Right ventricle myocardium inferior (tissue), 1 donor: ENCODE results near the gene GFI1. TPM values are rescaled to one million over a fixed set of nuclear protein-coding genes. Genes with fewer than 3 reads are reported as not detected.
A peak's percentile ranks its signal among the peaks of the same experiment; 100 is the strongest.

Experiments used
- ATAC-seq: fragments of 200-7000 bp; cut with Tn5 transposase; one replicate; pipeline ENCODE4 v1.9.1; 2020; ENCODE audit warnings: mild to moderate bottlenecking, moderate library complexity
- DNase-seq: peaks from one replicate; pipeline ENCODE4 v3.0.0; 2021; ENCODE audit errors: missing footprints
- intact Hi-C: fragments of 100-400 bp; cut with DNase I; formaldehyde crosslinking; loops from one replicate; pipeline ENCODE4 v1.11.0; 2022
- total RNA-seq: library from RNA; stranded (reverse); fragmentation: NEBNext Ultra II Directional; extraction: Animal tissue kit (Norgen Biotek cat#: 25700); gene quantifications from one replicate; pipeline ENCODE4 v1.2.1, GENCODE V29; 2021
- donor health status: DM: no; HTN: yes; CAD: no; lungs with severe emphysema.

GFI1 gene
- total RNA-seq, 1 donor from 2014 or later = 0.08 TPM

DNA sequence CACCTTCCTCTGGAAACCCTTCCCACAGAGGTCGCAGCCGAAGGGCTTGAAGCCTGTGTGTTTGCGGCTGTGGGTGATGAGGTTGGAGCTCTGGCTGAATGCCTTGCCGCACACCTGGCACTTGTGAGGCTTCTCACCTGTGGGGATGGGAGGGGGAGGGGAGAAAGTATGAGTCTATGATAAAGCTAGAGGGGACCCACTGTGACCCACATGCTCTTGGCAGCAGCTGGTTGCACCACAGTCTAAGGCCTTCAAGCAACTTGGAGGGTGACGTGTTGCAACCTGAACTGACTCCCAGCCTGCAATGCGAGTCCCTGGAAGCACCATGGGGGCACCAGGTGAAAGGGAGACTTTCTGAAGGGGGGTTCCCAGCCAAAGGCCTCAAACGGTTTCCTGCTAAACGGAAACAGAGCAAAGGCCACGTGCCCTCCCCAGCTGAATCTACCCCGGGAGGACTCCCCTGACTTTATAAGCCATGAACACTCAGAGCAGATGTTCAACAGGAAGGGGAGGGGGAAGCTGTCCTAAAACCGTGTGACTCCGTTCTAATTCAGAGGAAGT, 10.6 kb downstream of the GFI1 start:
- ATAC-seq = no peak
- intact Hi-C loops = no loop called here
- DNase-seq = no peak

- ATAC-seq = no peak
Observed at GRCh38 chr1:92475029-92475428, 11.7 kb downstream of the GFI1 start.

DNA sequence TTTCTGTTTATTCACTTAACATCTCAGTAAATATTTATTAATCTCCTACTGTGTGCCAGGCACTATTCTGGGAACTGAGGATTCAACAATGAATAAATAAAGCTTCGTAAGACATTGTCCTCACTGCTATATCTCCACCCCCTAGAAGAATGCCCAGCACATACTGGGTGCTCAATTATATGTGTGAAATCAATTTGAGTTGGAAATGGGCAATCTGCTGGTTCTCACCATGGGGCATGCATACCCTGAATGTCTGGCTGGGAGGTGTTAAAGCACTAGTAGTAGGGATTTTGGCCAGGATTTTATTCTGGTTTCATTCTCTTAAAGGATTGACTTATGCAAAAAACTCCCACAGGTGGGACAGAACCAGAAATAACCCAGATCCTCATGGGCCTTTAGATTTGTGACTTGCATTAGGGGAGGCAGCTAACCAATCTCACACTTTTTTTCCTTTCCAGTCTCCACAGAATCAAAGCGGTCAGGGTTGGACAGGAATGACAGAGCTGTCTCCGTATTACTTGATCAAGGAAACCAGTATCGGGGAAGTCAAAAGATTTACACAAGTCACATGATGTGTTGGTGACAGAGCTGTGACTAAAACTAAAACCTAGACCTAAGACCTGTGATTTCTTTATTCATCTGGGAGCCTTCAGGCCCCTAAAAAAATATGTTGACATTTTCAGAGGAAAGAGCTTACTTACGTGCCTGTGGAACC, 12.8 kb downstream of the GFI1 start:
- DNase-seq (no peak), ATAC-seq (no peak)
- intact Hi-C loops = no loop called here

More at GRCh38 chr1:92475029-92475428, 11.7 kb downstream of the GFI1 start:
- intact Hi-C loops = no loop called here
- no peak for DNase-seq

GRCh38 chr1:92470216-92470615, 16.5 kb downstream of the GFI1 start:
- no peak for DNase-seq
- ATAC-seq = no peak
- intact Hi-C loops = no loop called here

- ATAC-seq (no peak), DNase-seq (no peak)
- intact Hi-C loops = no loop called here
Observed at GRCh38 chr1:92466683-92467352, 19.9 kb downstream of the GFI1 start.

GRCh38 chr1:92465256-92465647, 21.5 kb downstream of the GFI1 start:
- DNase-seq = no peak
- ATAC-seq = no peak
- intact Hi-C loops = no loop called here

- ATAC-seq (no peak), DNase-seq (no peak)
- intact Hi-C loops = no loop called here
Observed at GRCh38 chr1:92464588-92465255, 22.0 kb downstream of the GFI1 start.

GRCh38 chr1:92461364-92462097, 25.2 kb downstream of the GFI1 start:
- DNase-seq = no peak

DNA sequence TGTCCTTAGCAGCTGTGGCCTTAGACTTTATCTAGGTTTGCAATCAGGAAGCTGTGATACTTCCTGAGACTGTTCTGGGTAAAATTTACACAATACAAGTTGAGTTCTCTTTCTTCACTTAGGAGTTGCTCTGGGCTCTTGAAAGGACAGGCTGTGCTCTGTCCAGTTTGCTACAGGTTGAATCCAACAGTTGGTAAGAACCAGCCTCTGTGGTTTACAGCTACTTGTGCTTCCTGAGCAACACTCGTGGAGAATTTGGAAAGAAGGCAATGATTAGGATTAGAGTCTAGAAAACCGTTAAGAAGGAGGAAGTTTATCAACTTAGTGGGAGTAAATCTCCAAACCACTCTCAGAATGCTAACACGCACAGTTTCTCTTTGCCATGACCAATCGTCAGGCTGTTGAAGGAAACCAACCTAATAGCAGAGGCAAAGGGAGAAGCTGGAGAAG, 26.8 kb downstream of the GFI1 start:
- peak; percentile 44 for ATAC-seq
- intact Hi-C loops = no loop called here
- no peak for DNase-seq

More at GRCh38 chr1:92461364-92462097, 25.2 kb downstream of the GFI1 start:
- ATAC-seq = no peak
- intact Hi-C loops = no loop called here

- DNase-seq (no peak), ATAC-seq (no peak)
- intact Hi-C loops = no loop called here
Observed at GRCh38 chr1:92458146-92458545, 28.6 kb downstream of the GFI1 start.

DNA sequence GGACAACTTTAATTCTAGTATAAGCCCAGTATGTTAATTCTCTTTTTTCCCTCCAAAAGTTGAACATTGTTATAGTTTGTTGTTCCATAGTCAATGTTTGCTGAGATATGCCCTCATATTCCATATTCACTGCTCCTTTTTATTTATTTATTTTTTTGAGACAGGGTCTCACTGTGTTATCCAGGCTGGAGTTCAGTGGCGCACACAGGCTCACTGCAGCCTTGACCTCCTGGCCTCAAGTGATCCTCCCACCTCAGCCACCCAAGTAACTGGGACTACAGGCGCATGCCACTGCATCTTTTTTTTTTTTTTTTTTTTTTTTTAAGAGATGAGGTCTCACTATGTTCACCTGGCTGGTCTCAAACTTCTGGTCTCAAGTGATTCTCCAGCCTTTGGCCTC, 38.7 kb downstream of the GFI1 start:
- ATAC-seq (no peak), DNase-seq (no peak)
- intact Hi-C loops = no loop called here

DNA sequence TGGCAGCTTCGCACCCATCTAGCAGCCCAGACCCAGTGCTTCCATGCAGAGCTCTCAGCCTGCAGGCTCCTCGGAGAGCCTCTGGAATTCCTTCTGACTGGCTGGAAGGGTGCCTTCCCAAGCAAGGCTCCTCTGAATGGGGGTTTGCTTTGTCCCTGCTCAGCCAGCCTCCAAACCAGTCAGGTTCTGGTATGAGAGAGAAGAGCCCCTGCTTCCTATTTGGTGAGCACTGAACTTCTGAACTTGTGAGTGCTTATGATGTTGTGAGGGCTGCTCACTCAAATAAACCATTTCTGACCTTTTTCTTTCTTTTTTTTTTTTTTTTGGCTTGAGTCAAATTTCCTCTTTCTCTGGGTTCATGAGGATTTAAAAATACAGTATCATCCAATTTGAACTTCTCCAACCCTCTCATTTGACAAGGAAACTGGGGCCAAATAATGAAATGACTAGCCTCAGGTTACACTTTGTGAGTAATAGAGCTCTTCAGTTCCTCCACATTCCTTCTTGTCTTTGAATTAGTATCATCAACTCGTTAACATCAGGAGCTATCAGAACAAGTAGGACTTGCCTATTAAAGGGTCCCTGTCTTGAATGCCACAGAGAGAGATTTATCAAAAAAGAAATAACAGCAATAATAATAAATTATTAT, 39.6 kb downstream of the GFI1 start:
- DNase-seq = no peak
- intact Hi-C loops = no loop called here
- ATAC-seq = no peak

DNA sequence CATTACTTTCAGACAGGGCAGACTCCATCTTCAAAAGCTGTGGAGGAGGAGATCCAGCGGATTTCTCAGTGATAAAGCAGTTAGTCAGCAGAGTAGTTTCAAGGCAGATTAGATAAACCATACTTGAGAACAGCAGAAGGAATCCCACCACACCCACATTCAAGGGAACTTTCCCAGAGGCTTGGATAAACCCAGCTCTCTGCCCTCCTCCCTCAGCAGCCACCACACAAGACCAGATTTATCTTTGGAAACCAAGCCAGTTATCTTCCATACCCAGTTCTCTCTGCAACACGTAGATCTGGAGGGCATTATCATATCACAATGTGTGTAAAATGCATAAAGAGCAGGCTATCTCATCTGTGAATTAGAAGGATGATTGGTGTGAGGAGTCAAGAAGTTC, 40.2 kb downstream of the GFI1 start:
- intact Hi-C loops = no loop called here
- ATAC-seq = no peak
- DNase-seq = no peak

- intact Hi-C loops = no loop called here
- ATAC-seq = no peak
- no peak for DNase-seq
Observed at GRCh38 chr1:92445865-92446264, 40.9 kb downstream of the GFI1 start.

GRCh38 chr1:92444351-92444750, 42.4 kb downstream of the GFI1 start:
- intact Hi-C loops = no loop called here
- no peak for ATAC-seq
- no peak for DNase-seq

- DNase-seq (no peak), ATAC-seq (no peak)
- intact Hi-C loops = no loop called here
Observed at GRCh38 chr1:92443893-92444292, 42.8 kb downstream of the GFI1 start.

- no peak for DNase-seq
- intact Hi-C loops = no loop called here
- no peak for ATAC-seq
Observed at GRCh38 chr1:92442351-92442750, 44.4 kb downstream of the GFI1 start.

GRCh38 chr1:92441697-92442342, 44.9 kb downstream of the GFI1 start:
- no peak for DNase-seq
- intact Hi-C loops = no loop called here

More at GRCh38 chr1:92441697-92442342, 44.9 kb downstream of the GFI1 start:
- ATAC-seq = no peak
